IPS-NIHi7 (cell line): ENCODE results near the gene PHGDH.
"Not testable (repeated sequence)": the region's sequence is repeated elsewhere in the genome, so short reads cannot be mapped to it uniquely, and the experiment has no call there.

Source experiments
- DNase-seq: peaks from one replicate; pipeline ENCODE4 v3.0.0; 2012; ENCODE audit warnings: mixed read lengths; ENCODE audit errors: extremely low spot score

The PHGDH gene

GRCh38 chr1:119697598-119697997 is 14.1 kb upstream of the PHGDH start:
- no peak for DNase-seq

- no peak for DNase-seq
Measured at GRCh38 chr1:119700326-119700725, 11.4 kb upstream of the PHGDH start.

GRCh38 chr1:119701659-119702058 is 10.1 kb upstream of the PHGDH start:
- no peak for DNase-seq

GRCh38 chr1:119702384-119702783 is 9.3 kb upstream of the PHGDH start:
- DNase-seq = no peak

- no peak for DNase-seq
Measured at GRCh38 chr1:119703666-119704450, 7.9 kb upstream of the PHGDH start.

GRCh38 chr1:119706599-119706998 is 5.1 kb upstream of the PHGDH start:
- not testable (repeated sequence) for DNase-seq

GRCh38 chr1:119711356-119711803 is 354 bp upstream of the PHGDH start:
- not testable (repeated sequence) for DNase-seq

GRCh38 chr1:119712342-119713038 is 756 bp downstream of the PHGDH start:
- DNase-seq = peak; percentile 89

- no peak for DNase-seq
Measured at GRCh38 chr1:119713039-119713748, 1.5 kb downstream of the PHGDH start.

GRCh38 chr1:119713749-119714456 is 2.2 kb downstream of the PHGDH start:
- peak; percentile 67 for DNase-seq

GRCh38 chr1:119714583-119714982 is 2.8 kb downstream of the PHGDH start:
- no peak for DNase-seq

GRCh38 chr1:119715542-119715941 is 3.8 kb downstream of the PHGDH start:
- no peak for DNase-seq

GRCh38 chr1:119718409-119718808 is 6.7 kb downstream of the PHGDH start:
- no peak for DNase-seq

GRCh38 chr1:119718972-119719371 is 7.2 kb downstream of the PHGDH start:
- no peak for DNase-seq

GRCh38 chr1:119720866-119721440 is 9.2 kb downstream of the PHGDH start:
- no peak for DNase-seq

- no peak for DNase-seq
Measured at GRCh38 chr1:119721896-119722295, 10.2 kb downstream of the PHGDH start.

GRCh38 chr1:119724611-119725218 is 13.0 kb downstream of the PHGDH start:
- no peak for DNase-seq

- no peak for DNase-seq
Measured at GRCh38 chr1:119725626-119726025, 13.9 kb downstream of the PHGDH start.

- DNase-seq = no peak
Measured at GRCh38 chr1:119727991-119728390, 16.3 kb downstream of the PHGDH start.

- DNase-seq = no peak
Measured at GRCh38 chr1:119729044-119729443, 17.3 kb downstream of the PHGDH start.

GRCh38 chr1:119731060-119731459 is 19.3 kb downstream of the PHGDH start:
- no peak for DNase-seq
